Endothelial cell of umbilical vein (primary cell): ENCODE measurements around the gene GALK2.

Experiments
- CTCF ChIP-seq, 2 donors: IDR thresholded peaks; 1 replicate in 1 of 2; 2 replicates in 1 of 2; pipeline ENCODE4 v1.5.1; 2011; ENCODE audit warnings: low read length in 2 of 2, mild to moderate bottlenecking in 2 of 2, moderate library complexity in 2 of 2, control low read depth in 1 of 2, inconsistent platforms in 1 of 2, low read depth in 1 of 2; ENCODE audit not compliant: insufficient read depth in 1 of 2; ENCODE audit errors: extremely low read depth in 1 of 2
- EZH2 ChIP-seq: IDR thresholded peaks from 2 replicates; pipeline ENCODE4 v1.6.1; 2012; ENCODE audit warnings: borderline replicate concordance, low read depth, mild to moderate bottlenecking, moderate library complexity, low read length, inconsistent platforms; ENCODE audit not compliant: severe bottlenecking
- GATA2 ChIP-seq: IDR thresholded peaks from 2 replicates; pipeline ENCODE4 v1.7.0; 2011; ENCODE audit warnings: low read depth, mild to moderate bottlenecking, moderate library complexity, mixed read lengths, low read length; ENCODE audit not compliant: insufficient read length, insufficient read depth
- MAX ChIP-seq: IDR thresholded peaks from 2 replicates; pipeline ENCODE4 v1.6.1; 2011; ENCODE audit not compliant: insufficient read depth, insufficient read length
- MYC ChIP-seq: IDR thresholded peaks from one replicate; pipeline ENCODE4 v1.6.1; 2011; ENCODE audit warnings: mild to moderate bottlenecking, low read depth, low read length
- POLR2A ChIP-seq: IDR thresholded peaks from 2 replicates; pipeline ENCODE4 v1.6.1; 2012; ENCODE audit warnings: low read depth, mild to moderate bottlenecking, control low read depth, low read length
- POLR2AphosphoS5 ChIP-seq: IDR thresholded peaks from 2 replicates; pipeline ENCODE4 v1.6.1; 2012; ENCODE audit warnings: low read depth, mild to moderate bottlenecking, control low read depth, low read length, moderate library complexity; ENCODE audit not compliant: insufficient read depth

DNA sequence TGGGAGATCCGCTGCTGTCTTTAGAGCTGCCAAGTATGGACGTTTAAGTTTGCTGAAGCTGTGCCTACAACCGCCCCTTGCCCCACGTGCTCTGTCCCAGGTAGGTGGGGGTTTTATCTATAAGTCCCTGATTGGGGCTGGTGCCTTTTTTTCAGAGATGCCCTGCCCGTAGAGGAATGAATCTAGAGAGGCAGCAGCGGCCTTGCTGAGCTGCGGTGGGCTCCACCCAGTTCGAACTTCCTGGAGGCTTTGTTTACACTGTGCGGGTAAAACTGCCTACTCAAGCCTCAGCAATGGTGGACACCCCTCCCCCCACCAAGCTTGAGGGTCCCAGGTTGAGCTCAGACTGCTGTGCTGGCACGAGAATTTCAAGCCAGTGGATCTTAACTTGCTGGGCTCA, 169.6 kb downstream of the GALK2 start:
- TF ChIP-seq CTCF (IDR thresholded peaks at IDR 0.05; ENCODE audit: extremely low read depth in 1 of 2, insufficient read depth in 1 of 2, low read depth in 1 of 2, low read length in 2 of 2) (no peak), EZH2 (no peak), POLR2A (no peak), MYC (no peak), POLR2AphosphoS5 (no peak), MAX (no peak), GATA2 (no peak)
